ENCODE results near the gene FLCN.
"Not testable (repeated sequence)": the region's sequence is repeated elsewhere in the genome, so short reads cannot be mapped to it uniquely, and the experiment has no call there.

Gene FLCN

GRCh38 chr17:17237026-17237799, at the start of gene FLCN:
Gene FLCN, minus strand, starts transcription at chr17:17237168. Its CDS starts 9,031 bp downstream, at chr17:17228137.
- DNase-seq (ENCODE audit: low read depth in 2 of 2), result peak; percentile 84 to 88

- no peak for DNase-seq (ENCODE audit: low read depth in 2 of 2)
These were observed 49.0 kb upstream of the FLCN start for GRCh38 chr17:17285951-17286350.

GRCh38 chr17:17280613-17281549, 43.9 kb upstream of the FLCN start, which contains the start of gene COPS3:
Gene COPS3, minus strand, starts transcription at chr17:17281246. Its CDS starts 60 bp downstream, at chr17:17281186.
- DNase-seq (ENCODE audit: low read depth in 2 of 2), result peak; percentile 95 to 97

- no peak for DNase-seq (ENCODE audit: low read depth in 2 of 2)
These were observed 42.3 kb upstream of the FLCN start for GRCh38 chr17:17279316-17279715.

GRCh38 chr17:17277431-17277830, 40.5 kb upstream of the FLCN start:
- not testable (repeated sequence) for DNase-seq (ENCODE audit: low read depth in 2 of 2)

- no peak for DNase-seq (ENCODE audit: low read depth in 2 of 2)
These were observed 39.0 kb upstream of the FLCN start for GRCh38 chr17:17275971-17276370.

- peak in 1 of 2 donors; percentile 23 for DNase-seq (ENCODE audit: low read depth in 2 of 2)
These were observed 33.2 kb upstream of the FLCN start for GRCh38 chr17:17269926-17270773.

GRCh38 chr17:17264430-17264829, 27.5 kb upstream of the FLCN start:
- no peak for DNase-seq (ENCODE audit: low read depth in 2 of 2)

GRCh38 chr17:17258998-17259397, 22.0 kb upstream of the FLCN start:
- DNase-seq (ENCODE audit: low read depth in 2 of 2), result no peak

GRCh38 chr17:17258011-17258410, 21.0 kb upstream of the FLCN start:
- no peak for DNase-seq (ENCODE audit: low read depth in 2 of 2)

- no peak for DNase-seq (ENCODE audit: low read depth in 2 of 2)
These were observed 19.3 kb upstream of the FLCN start for GRCh38 chr17:17256316-17256715.

- not testable (repeated sequence) for DNase-seq (ENCODE audit: low read depth in 2 of 2)
These were observed 18.7 kb upstream of the FLCN start for GRCh38 chr17:17255689-17256088.

- no peak for DNase-seq (ENCODE audit: low read depth in 2 of 2)
These were observed 17.1 kb upstream of the FLCN start for GRCh38 chr17:17254036-17254435.

- no peak for DNase-seq (ENCODE audit: low read depth in 2 of 2)
These were observed 16.4 kb upstream of the FLCN start for GRCh38 chr17:17253406-17253805.

- DNase-seq (ENCODE audit: low read depth in 2 of 2), result no peak
These were observed 15.2 kb upstream of the FLCN start for GRCh38 chr17:17252149-17252661.

- no peak for DNase-seq (ENCODE audit: low read depth in 2 of 2)
These were observed 9.9 kb upstream of the FLCN start for GRCh38 chr17:17246879-17247278.

GRCh38 chr17:17243163-17243562, 6.2 kb upstream of the FLCN start:
- DNase-seq (ENCODE audit: low read depth in 2 of 2), result no peak

GRCh38 chr17:17242246-17242645, 5.3 kb upstream of the FLCN start:
- DNase-seq (ENCODE audit: low read depth in 2 of 2), result no peak

- no peak for DNase-seq (ENCODE audit: low read depth in 2 of 2)
These were observed 4.7 kb upstream of the FLCN start for GRCh38 chr17:17241656-17242055.

GRCh38 chr17:17239832-17240231, 2.9 kb upstream of the FLCN start:
- no peak for DNase-seq (ENCODE audit: low read depth in 2 of 2)

- DNase-seq (ENCODE audit: low read depth in 2 of 2), result no peak
These were observed 508 bp downstream of the FLCN start for GRCh38 chr17:17236295-17237025.
